Measurements from ENCODE around the gene ADCY5. TPM values are rescaled to one million over a fixed set of nuclear protein-coding genes. Genes with fewer than 3 reads are reported as not detected.

Gene ADCY5
- total RNA-seq, 1 donor from 2014 or later = 32.2 TPM

DNA sequence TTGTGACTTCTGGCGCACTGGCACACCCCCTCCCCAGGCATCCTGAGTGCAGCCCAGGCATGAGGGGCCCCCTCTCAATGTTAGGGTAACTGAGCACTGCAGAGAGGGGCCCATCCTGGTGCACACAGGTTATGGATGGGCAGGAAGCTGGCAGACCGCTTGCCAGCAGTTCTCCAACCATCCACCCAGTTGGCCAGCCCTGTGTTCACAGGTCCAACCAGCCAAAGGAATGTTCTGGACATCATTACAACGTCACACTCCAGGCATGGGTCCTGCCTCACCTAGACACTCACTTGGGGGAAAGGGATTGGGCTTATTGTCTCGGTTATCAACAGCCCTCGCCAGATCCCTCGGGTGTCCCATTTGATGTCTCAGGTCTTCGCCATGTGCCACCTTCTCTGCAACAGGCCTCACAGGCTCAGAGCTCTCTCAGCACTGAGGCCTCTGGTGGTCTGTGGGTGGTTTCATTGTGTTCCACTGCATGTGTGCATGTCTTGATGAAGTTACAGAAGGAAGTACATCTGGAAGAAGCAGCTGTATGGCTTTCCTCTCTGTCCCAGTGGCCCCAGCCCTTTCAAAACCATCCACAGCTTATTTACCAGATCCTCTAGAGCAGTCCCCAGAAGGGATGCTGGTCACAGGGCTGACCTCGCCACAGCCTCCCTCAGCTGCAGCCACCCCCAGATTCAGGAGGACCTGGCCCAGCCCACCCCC, 23.7 kb downstream of the ADCY5 start:
- Histone ChIP-seq H3K27me3 (no peaks in the 10 kb centered on the region), H3K36me3 (no peaks in the 10 kb centered on the region), H3K4me3 (no peak overlapping the region), H3K27ac (peak overlapping the region; percentile 85 to 87), H3K9me3 (no peaks in the 10 kb centered on the region), H3K4me1 (peaks cover 27 to 63% of the 10 kb centered on the region in 2 donors)
- TF ChIP-seq, protein P1, sequence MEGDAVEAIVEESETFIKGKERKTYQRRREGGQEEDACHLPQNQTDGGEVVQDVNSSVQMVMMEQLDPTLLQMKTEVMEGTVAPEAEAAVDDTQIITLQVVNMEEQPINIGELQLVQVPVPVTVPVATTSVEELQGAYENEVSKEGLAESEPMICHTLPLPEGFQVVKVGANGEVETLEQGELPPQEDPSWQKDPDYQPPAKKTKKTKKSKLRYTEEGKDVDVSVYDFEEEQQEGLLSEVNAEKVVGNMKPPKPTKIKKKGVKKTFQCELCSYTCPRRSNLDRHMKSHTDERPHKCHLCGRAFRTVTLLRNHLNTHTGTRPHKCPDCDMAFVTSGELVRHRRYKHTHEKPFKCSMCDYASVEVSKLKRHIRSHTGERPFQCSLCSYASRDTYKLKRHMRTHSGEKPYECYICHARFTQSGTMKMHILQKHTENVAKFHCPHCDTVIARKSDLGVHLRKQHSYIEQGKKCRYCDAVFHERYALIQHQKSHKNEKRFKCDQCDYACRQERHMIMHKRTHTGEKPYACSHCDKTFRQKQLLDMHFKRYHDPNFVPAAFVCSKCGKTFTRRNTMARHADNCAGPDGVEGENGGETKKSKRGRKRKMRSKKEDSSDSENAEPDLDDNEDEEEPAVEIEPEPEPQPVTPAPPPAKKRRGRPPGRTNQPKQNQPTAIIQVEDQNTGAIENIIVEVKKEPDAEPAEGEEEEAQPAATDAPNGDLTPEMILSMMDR (IDR thresholded peaks at IDR 0.05) = no peak
- DNase-seq (ENCODE audit: low spot score in 2 of 2) = no peak
- intact Hi-C loops (cut with DNase I) = loop anchor here (5.0 kb wide), 2 partner anchors 38 to 73 kb away; no protein-coding TSS in a partner anchor

DNA sequence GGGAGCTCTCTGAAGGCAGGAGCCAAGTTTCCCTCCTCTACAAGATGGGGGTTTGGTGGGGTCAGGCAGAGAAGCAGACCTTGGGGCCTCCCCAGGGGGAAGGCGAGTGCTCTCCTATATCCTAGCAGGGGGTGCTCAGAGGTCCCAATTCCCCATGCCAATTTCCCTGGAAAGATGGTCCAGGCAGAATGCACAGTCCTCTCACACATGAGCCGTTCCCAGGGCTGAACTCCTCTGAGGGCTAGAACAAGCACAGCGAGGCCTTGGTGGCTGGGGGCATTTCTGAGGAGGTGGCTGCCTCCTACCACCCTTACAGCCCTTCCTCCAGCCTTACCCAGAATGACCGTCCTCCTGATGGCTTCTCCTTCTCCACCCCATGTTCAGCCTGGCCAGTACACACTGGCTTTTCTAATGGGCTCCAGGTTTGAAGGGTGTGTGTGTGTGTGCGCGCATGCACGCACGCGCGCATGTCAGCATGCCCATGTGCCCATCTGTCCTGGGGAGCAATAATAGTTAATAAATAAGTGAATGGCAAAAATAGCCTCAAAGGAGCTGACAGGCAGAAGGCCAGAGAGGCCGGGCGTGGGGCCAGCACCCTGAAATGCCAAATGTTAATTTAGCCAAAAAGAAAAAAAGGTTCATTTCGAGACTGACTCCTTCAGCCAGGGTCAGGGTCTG, 24.4 kb downstream of the ADCY5 start:
- TF ChIP-seq, protein P1 (IDR thresholded peaks at IDR 0.05) = no peak
- Histone ChIP-seq H3K4me3 (peak overlapping the region in 1 of 2 donors; percentile 24), H3K36me3 (no peaks in the 10 kb centered on the region), H3K27ac (peak overlapping the region; percentile 85 to 87), H3K9me3 (no peaks in the 10 kb centered on the region), H3K4me1 (peaks cover 31 to 66% of the 10 kb centered on the region in 2 donors), H3K27me3 (no peaks in the 10 kb centered on the region)
- intact Hi-C loops (cut with DNase I) = loop anchor here (5.0 kb wide), 1 partner anchor 37 kb away; no protein-coding TSS in a partner anchor
- no peak for DNase-seq (ENCODE audit: low spot score in 2 of 2)

DNA sequence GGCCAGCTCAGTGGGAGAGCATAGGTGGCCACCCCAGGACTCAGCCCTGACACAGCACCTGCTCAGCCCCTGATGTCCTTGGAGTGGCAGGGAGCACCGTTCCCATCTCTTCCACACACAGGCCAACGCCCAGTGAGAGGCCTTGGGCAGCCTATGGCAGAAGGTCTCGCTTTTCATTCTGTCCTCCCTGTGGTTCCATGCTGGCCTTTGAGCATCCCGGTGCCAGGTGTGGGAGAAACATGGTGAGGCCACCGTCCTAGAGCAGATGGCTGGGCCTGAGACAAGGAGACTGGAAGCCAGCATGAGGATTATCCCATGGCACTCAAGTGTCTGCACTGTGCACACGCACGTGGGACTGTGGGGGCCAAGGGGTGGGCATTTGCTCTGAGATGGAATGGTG, 25.1 kb downstream of the ADCY5 start:
- intact Hi-C loops (cut with DNase I) = loop anchor here (5.0 kb wide), 1 partner anchor 37 kb away; no protein-coding TSS in a partner anchor
- Histone ChIP-seq H3K4me1 (peaks cover 34 to 67% of the 10 kb centered on the region in 2 donors), H3K4me3 (peak overlapping the region in 1 of 2 donors; percentile 24), H3K9me3 (no peaks in the 10 kb centered on the region), H3K27me3 (no peaks in the 10 kb centered on the region), H3K27ac (peak overlapping the region; percentile 85 to 87), H3K36me3 (no peaks in the 10 kb centered on the region)
- TF ChIP-seq, protein P1 (IDR thresholded peaks at IDR 0.05) = no peak
- DNase-seq (ENCODE audit: low spot score in 2 of 2) = no peak

DNA sequence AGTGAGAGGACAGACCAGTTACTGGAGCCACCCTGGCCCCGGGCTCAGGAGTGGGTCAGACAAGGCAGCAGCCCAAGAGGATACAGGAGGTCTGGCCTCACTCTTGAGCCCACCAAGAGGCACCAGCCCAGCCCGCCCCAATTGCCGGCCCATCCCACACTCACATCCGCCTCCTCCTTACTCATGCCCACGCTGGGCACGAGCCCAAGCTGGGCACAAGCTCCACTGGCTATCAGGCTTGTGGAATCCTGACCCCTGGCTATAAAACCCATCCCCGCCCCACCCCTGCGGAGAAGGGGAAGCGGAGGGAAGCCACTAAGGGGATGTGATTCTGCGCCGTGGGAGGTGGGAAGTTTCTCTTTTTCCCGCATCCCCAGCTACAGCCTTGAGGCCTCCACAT, 25.9 kb downstream of the ADCY5 start:
- DNase-seq (ENCODE audit: low spot score in 2 of 2) = peak in 1 of 2 donors; percentile 86
- Histone ChIP-seq H3K27ac (peak overlapping the region; percentile 85 to 87), H3K4me1 (peaks cover 34 to 73% of the 10 kb centered on the region in 2 donors)

DNA sequence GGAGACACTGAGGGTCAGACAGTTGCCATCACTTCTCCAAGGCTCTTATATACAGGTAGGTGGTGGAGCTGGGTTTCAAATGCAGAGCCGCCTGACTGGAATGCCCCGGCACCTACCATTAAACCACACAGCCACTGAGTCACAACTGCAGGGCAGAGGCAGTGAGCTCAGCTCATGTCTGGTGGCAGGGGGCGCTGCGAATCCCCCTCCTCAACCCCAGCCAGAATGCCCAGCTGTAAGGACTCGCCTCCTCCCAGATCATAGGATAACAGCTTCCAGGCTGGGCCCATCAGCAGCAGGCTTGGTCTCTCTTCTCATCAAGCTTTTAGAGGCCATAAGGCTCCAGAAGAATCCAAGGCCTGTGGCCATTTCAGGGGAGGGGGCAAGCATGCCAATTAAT, 26.4 kb downstream of the ADCY5 start:
- TF ChIP-seq, protein P1 (IDR thresholded peaks at IDR 0.05) = no peak
- Histone ChIP-seq H3K4me3 (no peak overlapping the region), H3K27ac (peak overlapping the region; percentile 85 to 87), H3K9me3 (no peaks in the 10 kb centered on the region), H3K27me3 (no peaks in the 10 kb centered on the region), H3K4me1 (peaks cover 34 to 78% of the 10 kb centered on the region in 2 donors), H3K36me3 (no peaks in the 10 kb centered on the region)
- intact Hi-C loops (cut with DNase I) = loop anchor here (5.0 kb wide), 1 partner anchor 35 kb away; no protein-coding TSS in a partner anchor
- no peak for DNase-seq (ENCODE audit: low spot score in 2 of 2)

More for the DNA sequence above, 25.9 kb downstream of the ADCY5 start:
- Histone ChIP-seq H3K4me3 (peak overlapping the region in 1 of 2 donors; percentile 24), H3K9me3 (no peaks in the 10 kb centered on the region), H3K27me3 (no peaks in the 10 kb centered on the region), H3K36me3 (no peaks in the 10 kb centered on the region)
- intact Hi-C loops (cut with DNase I) = loop anchor here (5.0 kb wide), 1 partner anchor 36 kb away; no protein-coding TSS in a partner anchor
- TF ChIP-seq, protein P1 (IDR thresholded peaks at IDR 0.05) = no peak
